IPS DF 6.9 (cell line): ENCODE results near the gene POLDIP2.

Source experiments
- DNase-seq: peaks from one replicate; pipeline ENCODE4 v3.0.0-alpha.2; 2013; ENCODE audit warnings: low read depth, low spot score
- H3K27ac ChIP-seq: one replicate; pipeline ENCODE4 v1.5.1; 2013; ENCODE audit warnings: low read length, control low read depth
- H3K27me3 ChIP-seq: 2 replicates; pipeline ENCODE4 v1.6.1; 2013; ENCODE audit warnings: mild to moderate bottlenecking, low read length; ENCODE audit not compliant: control insufficient read depth, insufficient read depth
- H3K36me3 ChIP-seq: 2 replicates; pipeline ENCODE4 v1.6.1; 2013; ENCODE audit warnings: low read length; ENCODE audit not compliant: control insufficient read depth, insufficient read depth
- H3K4me1 ChIP-seq: 2 replicates; pipeline ENCODE4 v1.6.1; 2013; ENCODE audit warnings: low read length; ENCODE audit not compliant: control insufficient read depth, insufficient read depth
- H3K4me3 ChIP-seq: 2 replicates; pipeline ENCODE4 v1.5.1; 2013; ENCODE audit warnings: mild to moderate bottlenecking, low read length
- H3K9me3 ChIP-seq: 2 replicates; pipeline ENCODE4 v1.6.1; 2013; ENCODE audit warnings: low read length, inconsistent platforms; ENCODE audit not compliant: control insufficient read depth, insufficient read depth
- WGBS: extraction: QIAGEN DNeasy Blood & Tissue Kit; methylation state at CpG from one replicate; pipeline ENCODE4 v1.1.7; 2013; ENCODE audit warnings: mixed read lengths, missing lambda C conversion rate; ENCODE audit not compliant: insufficient read length, insufficient coverage; 5-methylcytosine and 5-hydroxymethylcytosine counted together

Gene POLDIP2

GRCh38 chr17:28317099-28317965 lies 40.0 kb downstream of the POLDIP2 start:
- no peak overlapping the region; the same call in 1 of the 2 replicates for H3K4me3 ChIP-seq

GRCh38 chr17:28315846-28316705 lies 41.3 kb downstream of the POLDIP2 start:
- no peaks in the 10 kb centered on the region for H3K27me3 ChIP-seq
- no peak overlapping the region for H3K4me3 ChIP-seq
- DNase-seq = no peak
- no peaks in the 10 kb centered on the region for H3K9me3 ChIP-seq
- WGBS = no CpG with 5 or more reads among the region's 4 CpGs
- no peaks in the 10 kb centered on the region for H3K36me3 ChIP-seq
- no peak overlapping the region for H3K27ac ChIP-seq
- no peaks in the 10 kb centered on the region; the same call in 1 of the 2 replicates for H3K4me1 ChIP-seq

More at GRCh38 chr17:28317099-28317965, 40.0 kb downstream of the POLDIP2 start:
- no CpG with 5 or more reads among the region's 21 CpGs for whole genome bisulfite sequencing
- Histone ChIP-seq H3K4me1 (no peaks in the 10 kb centered on the region; the same call in 1 of the 2 replicates), H3K27me3 (no peaks in the 10 kb centered on the region), H3K36me3 (no peaks in the 10 kb centered on the region), H3K27ac (no peak overlapping the region), H3K9me3 (no peaks in the 10 kb centered on the region)
- no peak for DNase-seq

- no peak overlapping the region for H3K4me3 ChIP-seq
- H3K27me3 ChIP-seq = no peaks in the 10 kb centered on the region
- DNase-seq = no peak
- H3K9me3 ChIP-seq = no peaks in the 10 kb centered on the region
- no CpG with 5 or more reads among the region's 2 CpGs for WGBS
- H3K4me1 ChIP-seq = no peaks in the 10 kb centered on the region; the same call in 1 of the 2 replicates
- H3K36me3 ChIP-seq = no peaks in the 10 kb centered on the region
- no peak overlapping the region for H3K27ac ChIP-seq
These were observed 43.5 kb downstream of the POLDIP2 start for GRCh38 chr17:28313841-28314240.

- Histone ChIP-seq H3K4me1 (no peaks in the 10 kb centered on the region), H3K9me3 (no peaks in the 10 kb centered on the region), H3K27me3 (no peaks in the 10 kb centered on the region), H3K36me3 (no peaks in the 10 kb centered on the region), H3K4me3 (no peak overlapping the region), H3K27ac (no peak overlapping the region)
- DNase-seq = no peak
- no CpG with 5 or more reads among the region's 38 CpGs for WGBS
These were observed 50.3 kb downstream of the POLDIP2 start for GRCh38 chr17:28306954-28307401.

- H3K4me3 ChIP-seq = no peak overlapping the region
These were observed 58.9 kb downstream of the POLDIP2 start for GRCh38 chr17:28298449-28298848.

More at GRCh38 chr17:28298449-28298848, 58.9 kb downstream of the POLDIP2 start:
- Histone ChIP-seq H3K27me3 (no peaks in the 10 kb centered on the region), H3K27ac (no peak overlapping the region), H3K4me1 (no peaks in the 10 kb centered on the region), H3K9me3 (no peaks in the 10 kb centered on the region), H3K36me3 (no peaks in the 10 kb centered on the region)
- DNase-seq = no peak
- WGBS = no CpG with 5 or more reads among the region's 3 CpGs
